ENCODE data around the gene MPV17L.
"Not testable (repeated sequence)": the region's sequence is repeated elsewhere in the genome, so short reads cannot be mapped to it uniquely, and the experiment has no call there.

Gene MPV17L

GRCh38 chr16:15395631-15396508 lies at the start of gene MPV17L:
TSS of gene MPV17L (plus strand) at chr16:15395754. CDS start at chr16:15395898, 144 bp downstream.
- DNase-seq (ENCODE audit: low spot score) = not testable (repeated sequence)

GRCh38 chr16:15348721-15349120 lies 46.8 kb upstream of the MPV17L start:
- not testable (repeated sequence) for DNase-seq (ENCODE audit: low spot score)

- DNase-seq (ENCODE audit: low spot score) = not testable (repeated sequence)
These were observed 44.3 kb upstream of the MPV17L start for GRCh38 chr16:15351251-15351650.

GRCh38 chr16:15351745-15352144 lies 43.8 kb upstream of the MPV17L start:
- DNase-seq (ENCODE audit: low spot score) = not testable (repeated sequence)

- DNase-seq (ENCODE audit: low spot score) = not testable (repeated sequence)
These were observed 42.7 kb upstream of the MPV17L start for GRCh38 chr16:15352852-15353251.

GRCh38 chr16:15354846-15355245 lies 40.7 kb upstream of the MPV17L start:
- DNase-seq (ENCODE audit: low spot score) = not testable (repeated sequence)

- DNase-seq (ENCODE audit: low spot score) = not testable (repeated sequence)
These were observed 38.1 kb upstream of the MPV17L start for GRCh38 chr16:15357495-15357894.

GRCh38 chr16:15378194-15378593 lies 17.4 kb upstream of the MPV17L start, which contains the start of gene NPIPA5:
TSS of gene NPIPA5 (minus strand) at chr16:15378294. CDS start at chr16:15378294, 0 bp downstream.
- DNase-seq (ENCODE audit: low spot score) = not testable (repeated sequence)

GRCh38 chr16:15382810-15383209 lies 12.7 kb upstream of the MPV17L start:
- not testable (repeated sequence) for DNase-seq (ENCODE audit: low spot score)

- not testable (repeated sequence) for DNase-seq (ENCODE audit: low spot score)
These were observed 7.5 kb upstream of the MPV17L start for GRCh38 chr16:15388060-15388459.

GRCh38 chr16:15389916-15390315 lies 5.6 kb upstream of the MPV17L start:
- DNase-seq (ENCODE audit: low spot score) = not testable (repeated sequence)

- not testable (repeated sequence) for DNase-seq (ENCODE audit: low spot score)
These were observed 2.5 kb upstream of the MPV17L start for GRCh38 chr16:15393025-15393424.

- DNase-seq (ENCODE audit: low spot score) = not testable (repeated sequence)
These were observed 915 bp downstream of the MPV17L start for GRCh38 chr16:15396509-15396829.

- DNase-seq (ENCODE audit: low spot score) = no peak
These were observed 1.5 kb downstream of the MPV17L start for GRCh38 chr16:15396948-15397594.

GRCh38 chr16:15398618-15399316 lies 3.2 kb downstream of the MPV17L start:
- DNase-seq (ENCODE audit: low spot score) = no peak

GRCh38 chr16:15399317-15399716 lies 3.8 kb downstream of the MPV17L start:
- DNase-seq (ENCODE audit: low spot score) = no peak

GRCh38 chr16:15400314-15400713 lies 4.8 kb downstream of the MPV17L start:
- not testable (repeated sequence) for DNase-seq (ENCODE audit: low spot score)

- DNase-seq (ENCODE audit: low spot score) = no peak
These were observed 6.4 kb downstream of the MPV17L start for GRCh38 chr16:15401972-15402371.

- DNase-seq (ENCODE audit: low spot score) = no peak
These were observed 7.9 kb downstream of the MPV17L start for GRCh38 chr16:15403392-15403995.

- not testable (repeated sequence) for DNase-seq (ENCODE audit: low spot score)
These were observed 8.5 kb downstream of the MPV17L start for GRCh38 chr16:15404091-15404490.

GRCh38 chr16:15404792-15405191 lies 9.2 kb downstream of the MPV17L start:
- DNase-seq (ENCODE audit: low spot score) = no peak

GRCh38 chr16:15407756-15408155 lies 12.2 kb downstream of the MPV17L start:
- not testable (repeated sequence) for DNase-seq (ENCODE audit: low spot score)
